ENCODE results near the gene NCF2.

The NCF2 gene

DNA sequence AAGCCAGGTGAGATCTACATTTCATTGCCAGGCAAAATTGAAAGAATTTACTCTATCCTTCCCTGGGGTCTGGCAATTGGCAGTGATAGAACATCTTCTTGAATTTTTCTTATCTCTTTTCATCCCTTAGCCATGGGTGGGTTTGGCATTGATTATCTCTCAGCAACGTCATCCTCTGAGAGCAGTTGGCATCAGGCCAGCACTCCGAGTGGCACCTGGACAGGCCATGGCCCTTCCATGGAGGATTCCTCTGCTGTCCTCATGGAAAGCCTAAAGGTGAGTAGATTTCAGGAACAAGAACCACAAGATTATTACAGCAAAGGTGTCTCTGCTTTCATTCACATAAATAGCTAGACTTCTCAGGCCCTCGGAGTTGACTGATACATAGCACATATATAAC, 39.3 kb downstream of the NCF2 start:
- no peak for DNase-seq

DNA sequence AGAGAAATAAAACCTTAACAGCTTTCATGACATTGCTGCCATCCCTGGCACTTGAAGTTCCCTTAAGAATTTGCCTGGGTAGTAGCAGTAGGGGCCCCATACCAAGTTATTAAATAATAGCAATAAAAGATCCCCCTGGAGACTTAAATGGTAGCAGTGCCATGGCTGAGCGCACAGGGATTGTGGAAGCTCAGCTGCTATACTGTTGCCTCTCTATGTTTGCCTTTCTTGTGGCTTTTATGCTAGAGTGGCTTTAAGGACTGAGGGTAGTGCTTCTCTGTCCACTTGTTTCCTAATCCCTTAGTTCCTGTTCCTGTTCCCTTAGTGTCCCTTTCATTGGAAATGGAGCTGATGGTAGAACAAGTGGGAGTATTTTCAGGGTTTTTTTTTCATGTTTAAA, 42.1 kb downstream of the NCF2 start:
- DNase-seq = peak; percentile 67 to 70

DNA sequence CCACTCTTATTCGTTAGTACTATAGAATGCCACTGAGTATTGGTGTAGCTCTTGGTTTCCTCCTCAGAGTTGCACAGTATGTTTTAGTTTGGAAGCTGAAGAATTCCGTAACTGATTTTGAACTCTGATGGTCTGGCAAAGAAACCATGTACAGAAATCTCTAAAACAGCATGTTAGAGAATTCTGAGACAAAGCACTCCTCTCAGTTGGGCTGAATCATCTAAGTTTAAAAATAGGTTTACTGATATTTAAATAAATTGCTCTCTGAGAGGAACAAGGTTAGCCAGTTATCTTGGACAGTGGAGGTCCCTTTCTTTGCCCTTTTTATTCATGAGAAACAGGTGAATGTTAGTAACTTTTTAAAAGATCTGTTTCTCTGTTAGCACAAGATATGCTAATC, 43.8 kb downstream of the NCF2 start:
- no peak for DNase-seq

DNA sequence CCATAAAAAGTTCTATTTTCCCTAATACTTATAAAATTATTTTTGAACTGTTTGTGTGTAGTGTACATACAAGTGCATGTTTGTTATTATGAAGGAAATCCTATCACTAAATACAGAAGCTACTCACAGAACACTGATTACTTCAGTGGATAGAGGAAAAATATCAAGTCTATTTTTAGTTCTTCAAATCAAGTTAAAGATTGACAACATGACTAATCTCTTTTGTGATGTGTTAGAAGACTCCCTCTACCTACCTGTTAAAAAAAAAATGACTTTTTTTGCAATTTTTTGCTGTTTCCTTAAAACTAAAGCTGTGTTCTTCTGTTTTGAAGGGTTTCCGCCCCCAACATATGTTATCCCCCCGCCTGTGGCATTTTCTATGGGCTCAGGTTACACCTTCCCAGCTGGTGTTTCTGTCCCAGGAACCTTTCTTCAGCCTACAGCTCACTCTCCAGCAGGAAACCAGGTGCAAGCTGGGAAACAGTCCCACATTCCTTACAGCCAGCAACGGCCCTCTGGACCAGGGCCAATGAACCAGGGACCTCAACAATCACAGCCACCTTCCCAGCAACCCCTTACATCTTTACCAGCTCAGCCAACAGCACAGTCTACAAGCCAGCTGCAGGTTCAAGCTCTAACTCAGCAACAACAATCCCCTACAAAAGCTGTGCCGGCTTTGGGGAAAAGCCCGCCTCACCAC, 45.5 kb downstream of the NCF2 start:
- no peak for DNase-seq

DNA sequence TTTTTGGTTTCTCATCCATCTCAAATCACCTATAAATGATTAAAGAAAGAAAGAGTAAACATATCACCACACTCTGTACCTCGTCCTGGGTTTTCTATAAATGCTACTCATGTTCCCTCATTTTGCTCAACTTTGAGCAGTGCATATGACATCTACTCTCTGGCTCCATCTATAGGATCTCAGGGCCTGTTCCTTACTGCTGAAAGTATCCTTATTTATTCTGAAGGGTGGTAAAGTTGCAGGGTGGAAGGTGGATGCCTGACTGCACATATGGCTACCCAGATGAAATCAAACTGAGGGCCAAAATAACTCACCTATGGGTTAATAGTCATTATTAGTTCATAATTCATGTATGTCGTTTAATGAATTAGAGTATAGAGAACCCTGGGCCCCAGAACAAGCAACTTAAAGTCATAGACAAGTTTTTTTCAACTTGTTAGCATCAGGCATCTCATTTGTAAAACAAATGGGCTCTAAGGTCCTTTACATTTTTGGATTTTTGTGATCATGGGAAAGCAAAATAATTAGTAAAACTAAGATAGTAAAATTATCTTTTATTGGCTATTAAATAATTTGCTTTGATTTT, 46.5 kb downstream of the NCF2 start:
- DNase-seq = no peak

DNA sequence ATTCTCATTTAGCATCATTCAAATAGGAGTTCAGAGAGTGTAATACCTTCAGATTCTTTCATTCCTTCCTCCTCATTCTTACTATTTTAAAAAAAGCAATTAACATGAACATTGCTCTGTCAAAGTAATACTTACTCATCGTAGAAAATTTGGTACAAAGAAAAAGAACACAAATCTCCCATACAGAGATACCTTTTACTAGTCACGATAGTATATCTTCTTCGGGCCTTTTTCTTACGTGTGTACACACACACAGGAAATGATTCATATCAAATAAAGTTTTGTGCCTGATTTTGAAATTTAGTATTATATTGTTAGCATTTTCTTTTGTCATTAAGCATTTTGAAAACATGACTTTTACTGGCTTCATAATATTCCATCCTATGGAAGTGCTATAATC, 52.9 kb downstream of the NCF2 start:
- DNase-seq = no peak

DNA sequence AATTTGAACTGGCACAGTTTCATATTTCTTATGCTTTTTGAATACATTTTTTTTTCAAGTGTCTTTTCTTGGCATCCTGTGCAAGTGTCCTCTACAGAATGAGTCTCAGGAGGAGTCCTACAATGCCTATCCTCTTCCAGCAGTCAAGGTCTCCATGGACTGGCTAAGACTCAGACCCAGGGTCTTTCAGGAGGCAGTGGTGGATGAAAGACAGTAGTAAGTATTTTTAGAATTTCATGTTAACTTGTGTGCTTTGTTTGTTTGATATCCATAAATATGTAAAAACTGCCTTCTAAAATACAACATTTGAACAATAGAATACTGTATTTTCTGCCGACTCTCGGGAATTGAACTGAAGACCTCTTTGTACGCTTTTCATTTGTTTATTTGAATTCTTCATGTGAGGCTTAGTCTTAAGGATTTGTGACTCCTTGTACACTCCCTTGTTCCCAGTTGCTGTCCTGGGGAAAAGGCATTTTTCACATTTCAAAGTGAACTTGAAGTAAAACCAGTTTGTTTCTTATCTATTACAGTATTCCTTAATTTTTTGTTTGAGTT, 56.6 kb downstream of the NCF2 start:
- DNase-seq = no peak

DNA sequence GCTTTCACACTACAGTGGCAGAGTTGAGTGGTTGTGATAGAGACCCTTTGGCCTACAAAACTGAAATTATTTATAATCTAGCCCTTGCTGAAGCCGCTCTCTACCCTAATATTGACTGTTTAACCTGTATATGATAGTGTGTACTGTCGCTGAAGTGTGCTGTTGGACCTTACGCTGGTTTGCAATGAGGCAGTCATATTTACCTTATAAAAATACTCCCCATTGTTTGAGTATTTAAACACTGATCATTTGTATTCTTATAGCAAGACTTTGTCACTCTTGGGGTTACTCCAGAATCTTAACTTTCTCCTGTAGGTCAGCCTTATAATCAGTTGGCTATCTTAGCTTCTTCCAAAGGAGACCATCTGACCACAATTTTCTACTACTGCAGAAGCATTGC, 61.7 kb downstream of the NCF2 start:
- DNase-seq = no peak

DNA sequence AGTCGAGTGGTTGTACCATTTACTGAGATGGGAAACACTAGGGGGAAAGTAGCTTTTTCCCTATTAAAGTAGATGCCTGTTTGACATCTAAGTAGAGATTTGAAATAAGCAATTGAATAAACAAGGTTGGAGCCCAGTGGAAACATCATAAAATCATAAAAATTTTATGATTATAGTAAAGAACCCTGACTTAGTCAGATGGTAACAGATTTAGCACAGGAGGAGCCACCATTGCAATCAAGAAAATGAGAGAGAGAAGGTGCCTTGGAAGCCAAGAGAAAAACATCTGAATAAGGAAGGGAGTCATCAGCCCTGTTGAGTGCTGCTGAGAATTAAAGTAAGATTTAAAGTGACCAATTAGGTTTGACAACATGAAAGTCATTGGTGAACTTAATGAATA, 68.2 kb downstream of the NCF2 start:
- DNase-seq = no peak

DNA sequence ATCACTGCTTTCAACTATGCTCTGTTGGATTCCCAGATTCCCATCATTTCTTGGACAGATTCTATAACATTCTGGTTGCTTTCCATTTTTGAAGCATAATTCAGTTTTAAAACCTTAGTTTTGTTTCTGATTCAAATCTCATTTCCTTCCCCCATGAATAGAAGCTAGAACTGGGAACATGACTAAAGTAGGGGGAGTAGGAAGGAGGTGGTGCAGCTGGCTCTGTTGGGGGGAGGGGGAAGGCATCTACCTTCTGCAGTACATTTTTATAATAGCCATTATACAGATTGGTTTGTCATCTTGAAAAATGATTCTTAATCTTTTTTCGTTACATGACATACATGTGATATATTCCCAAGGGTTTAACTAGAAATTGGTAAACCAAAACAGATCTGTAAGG, 69.9 kb downstream of the NCF2 start:
- DNase-seq = no peak

DNA sequence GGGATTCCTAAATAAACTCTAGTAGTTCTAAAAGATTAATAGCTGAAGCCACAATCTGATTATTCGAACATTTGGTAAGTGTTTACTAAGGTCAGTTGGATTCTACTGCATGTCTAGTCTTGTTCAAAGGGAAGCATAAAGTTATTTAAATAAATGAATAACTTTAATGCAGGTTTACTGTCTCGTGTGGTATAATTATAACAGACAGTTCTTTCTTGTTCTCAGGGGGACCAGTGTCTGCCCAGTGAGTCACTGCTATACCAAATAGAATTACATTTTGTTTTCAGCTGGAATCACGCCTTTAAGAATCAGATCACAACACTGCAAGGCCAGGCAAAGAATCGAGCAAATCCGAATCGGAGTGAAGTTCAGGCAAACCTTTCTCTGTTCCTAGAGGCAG, 72.9 kb downstream of the NCF2 start:
- no peak for DNase-seq

DNA sequence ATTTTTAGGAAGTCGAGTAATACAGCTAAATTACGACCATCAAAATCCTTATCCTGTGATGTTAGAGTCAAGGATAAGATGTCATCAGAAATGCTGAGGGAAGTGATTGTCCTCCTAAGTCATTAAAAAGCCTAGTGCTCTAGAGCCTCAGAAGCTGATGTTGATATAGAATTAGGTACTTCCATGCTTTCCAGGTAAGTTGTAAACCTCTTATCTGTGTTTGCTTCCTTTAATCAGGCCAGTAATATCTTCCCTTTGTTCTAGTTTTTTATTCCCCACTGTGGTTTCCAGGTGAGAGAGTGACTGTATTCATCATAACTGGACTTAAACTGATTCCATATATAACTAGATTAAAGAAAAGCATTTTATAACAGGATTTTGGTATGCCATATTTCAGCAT, 73.5 kb downstream of the NCF2 start:
- no peak for DNase-seq

DNA sequence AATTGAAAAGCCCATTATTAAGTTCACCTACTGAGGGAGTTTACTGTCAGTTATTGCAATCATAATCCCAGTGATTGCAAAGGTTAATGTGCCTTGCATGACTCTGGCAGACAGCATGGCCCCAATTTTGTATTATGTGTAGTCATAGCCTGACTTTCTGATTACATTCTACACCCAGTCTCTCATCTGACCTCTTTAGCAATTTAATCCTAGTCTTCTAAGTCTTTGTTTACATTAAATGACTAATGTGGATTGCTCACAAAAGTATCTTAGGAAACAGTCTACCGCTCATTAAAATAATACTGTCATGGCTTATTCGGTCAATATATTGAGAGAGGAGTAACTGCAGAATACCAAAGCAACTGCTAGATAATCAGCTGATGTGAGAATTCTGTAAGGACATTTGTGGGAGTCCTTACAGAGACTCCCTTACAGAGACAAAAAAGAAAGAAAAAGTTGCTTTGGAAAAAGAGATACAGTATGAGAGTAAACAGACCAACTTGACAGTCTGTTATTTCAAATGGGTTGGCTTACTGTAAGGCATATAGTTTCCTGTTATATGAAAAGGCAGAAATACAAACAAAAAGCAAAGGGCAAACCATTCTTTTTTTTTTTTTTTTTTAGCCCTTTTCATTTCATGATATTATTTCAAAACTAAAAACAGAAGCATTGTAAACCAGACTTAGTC, 75.1 kb downstream of the NCF2 start:
- DNase-seq = no peak

DNA sequence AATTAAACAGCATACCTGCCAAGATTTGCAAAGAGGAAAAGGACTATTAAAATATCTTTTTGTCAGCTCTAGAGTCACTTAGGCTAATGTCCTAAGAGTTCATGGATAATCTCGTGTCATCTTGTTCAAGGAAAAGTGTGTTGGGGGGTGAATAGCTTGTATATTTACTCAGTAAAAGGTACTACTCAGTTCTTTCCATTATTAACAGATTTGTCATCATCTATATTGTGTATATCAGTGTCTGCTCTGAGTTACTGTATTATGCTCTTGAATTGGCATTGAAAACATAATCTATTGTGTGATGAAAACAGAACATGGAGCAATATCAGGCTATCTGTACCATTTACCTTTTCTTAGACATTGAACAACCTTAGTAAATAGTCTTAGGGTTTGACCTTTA, 76.0 kb downstream of the NCF2 start:
- DNase-seq = no peak

DNA sequence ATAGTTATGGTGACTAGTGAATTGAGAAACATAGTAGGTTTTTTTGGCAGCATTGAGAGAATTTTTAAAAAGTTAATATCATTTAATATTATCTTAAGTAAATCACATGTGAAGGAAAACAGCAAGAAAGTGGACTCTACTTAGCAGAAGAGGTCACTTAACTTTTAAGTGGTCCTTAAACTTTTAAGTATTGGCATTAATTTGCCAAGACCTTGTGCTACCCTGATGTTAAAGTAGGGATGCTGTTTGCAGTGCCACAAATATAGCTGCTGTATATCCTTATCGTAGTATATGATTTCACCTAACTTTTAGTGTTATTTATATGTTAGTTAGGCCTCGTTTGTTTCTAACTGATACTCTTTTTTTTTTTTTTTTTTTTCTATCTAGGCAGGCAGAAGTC, 77.8 kb downstream of the NCF2 start:
- DNase-seq = no peak

DNA sequence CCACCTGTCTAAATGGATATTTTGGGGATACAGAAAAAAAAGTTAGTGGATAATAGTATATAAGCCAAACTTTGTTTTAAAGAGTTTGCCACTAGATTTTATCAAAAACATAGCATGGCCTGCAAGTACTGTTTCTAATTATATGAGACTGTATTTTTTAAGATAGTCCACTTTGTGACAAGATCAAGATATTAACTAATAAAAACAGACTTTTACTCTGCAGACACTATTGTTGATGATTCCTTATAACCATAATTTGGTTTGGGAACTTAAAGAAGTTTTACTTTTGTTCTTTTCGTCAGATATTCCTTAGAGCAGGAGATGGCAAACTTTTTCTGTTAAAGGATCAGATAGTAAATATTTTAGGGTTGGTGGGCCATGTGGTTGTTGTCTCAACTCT, 81.6 kb downstream of the NCF2 start:
- DNase-seq = no peak

DNA sequence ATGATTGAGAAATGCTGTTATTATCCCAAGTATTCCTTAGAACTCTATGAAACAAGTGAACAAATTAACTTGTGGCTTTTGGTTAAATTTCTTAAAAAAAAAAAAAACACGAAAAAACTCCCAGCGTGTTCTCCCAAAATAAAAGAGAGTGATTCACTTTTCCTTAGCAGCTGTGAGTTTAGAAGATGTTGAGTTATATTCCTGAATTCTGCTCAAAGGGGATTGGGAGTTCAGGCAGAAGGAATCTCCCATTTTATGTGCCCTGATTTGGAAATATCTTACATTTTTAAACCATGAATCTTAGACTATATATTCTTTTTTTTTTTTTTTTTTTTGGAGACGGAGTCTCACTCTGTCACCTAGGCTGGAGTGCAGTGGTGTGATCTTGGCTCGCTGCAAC, 83.7 kb downstream of the NCF2 start:
- DNase-seq = no peak

All from NCI-H187 (cell line).